Ovary (tissue), 9 donors: ENCODE measurements around the gene MGAT5. TPM values are rescaled to one million over a fixed set of nuclear protein-coding genes. Genes with fewer than 3 reads are reported as not detected.

Experiments
- DNase-seq, 5 donors: peaks; one replicate each; pipeline ENCODE4 v3.0.0-alpha.2; 2019 to 2020
- H3K27ac ChIP-seq, 2 donors: fragments of 200-600 bp; one replicate each; pipeline versions ENCODE4 v1.5.1 to v1.8.0; 2019 to 2022
- H3K27me3 ChIP-seq: fragments of 200-600 bp; one replicate; pipeline ENCODE4 v1.8.0; 2022
- H3K36me3 ChIP-seq: fragments of 200-600 bp; sonication (generic); one replicate; pipeline ENCODE4 v1.5.1; 2019
- H3K4me1 ChIP-seq: one replicate; pipeline ENCODE4 v1.8.1; 2013; ENCODE audit warnings: mild to moderate bottlenecking, moderate library complexity; ENCODE audit not compliant: insufficient read depth
- H3K4me3 ChIP-seq: fragments of 200-600 bp; sonication (generic); one replicate; pipeline ENCODE4 v1.5.1; 2017
- H3K9me3 ChIP-seq, 2 donors: fragments of 200-600 bp in 1 of 2; sonication (generic) in 1 of 2; one replicate each; pipeline versions ENCODE4 v1.5.1 to v1.8.1; 2013 to 2019; ENCODE audit warnings: mild to moderate bottlenecking in 1 of 2, moderate library complexity in 1 of 2
- EP300 ChIP-seq: sonication (generic); formaldehyde crosslinking; IDR thresholded peaks from one replicate; pipeline ENCODE4 v1.6.1; 2017; ENCODE audit warnings: antibody characterized with exemption
- POLR2A ChIP-seq: fragments of 450-650 bp; IDR thresholded peaks from one replicate; pipeline ENCODE4 v1.6.1; 2017; ENCODE audit warnings: antibody characterized with exemption, mild to moderate bottlenecking, moderate library complexity
- WGBS, 3 donors: extraction: QIAGEN DNeasy Blood & Tissue Kit in 1 of 3; methylation state at CpG; one replicate each; pipeline versions ENCODE4 v1.1.5 to v1.1.7; 2013 to 2017; 5-methylcytosine and 5-hydroxymethylcytosine counted together
- intact Hi-C, 4 donors: fragments of 100-400 bp; cut with DNase I; formaldehyde crosslinking; loops; one replicate each; pipeline versions ENCODE4 v1.11.0 to v1.15.1; 2022 to 2023
- polyA plus RNA-seq, 2 donors: library from polyadenylated mRNA; stranded (reverse); fragments of 200-250 nt in 1 of 2; fragments of 350-450 nt in 1 of 2; fragmentation: Illumina TruSeq in 1 of 2; extraction: RNeasy Lipid Tissue Mini Kit (QIAGEN cat#74804) in 1 of 2; gene quantifications; one replicate each; pipeline ENCODE4 v1.2.3, GENCODE V29; 2013 to 2014
- total RNA-seq, 7 donors: library from RNA; depleted of rRNA in 2 of 7; stranded (reverse); fragments of >200 nt in 2 of 7; fragmentation: NEBNext Ultra II Directional in 3 of 7; extraction: Animal tissue kit (Norgen Biotek cat#: 25700) in 3 of 7; gene quantifications; one replicate each; pipeline versions ENCODE4 v1.1.0 to v1.2.4, GENCODE V29; 2016 to 2023
- TF ChIP-seq, protein P1 (sequence below), 3 donors: fragments of 450-650 bp in 2 of 3; fragments of 200-600 bp in 1 of 3; IDR thresholded peaks; one replicate each; pipeline versions ENCODE4 v1.5.1 to v1.8.0; 2016 to 2022; ENCODE audit warnings: antibody characterized with exemption in 3 of 3, mild to moderate bottlenecking in 1 of 3
- donor health status: DM: no; HTN: no; CAD: no; lungs with moderate emphysema.
- donor health status: DM: no; HTN: no; CAD: no.
- donor health status: Bipolar disorder and iron deficiency.
- donor health status: DM: yes; HTN: yes; CAD: no.
- donor health status: DM: no; HTN: no; CAD: no.
- donor health status: DM: yes; HTN: yes; CAD: no.

The MGAT5 gene
- total and polyA plus RNA-seq, 9 donors = 11.3 to 61.2 (median 32.4) TPM

GRCh38 chr2:134438371-134438770 is 184.5 kb downstream of the MGAT5 start:
- no peaks in the 10 kb centered on the region for H3K4me1 ChIP-seq
- no peak overlapping the region for H3K4me3 ChIP-seq
- no peaks in the 10 kb centered on the region for H3K36me3 ChIP-seq
- no peaks in the 10 kb centered on the region for H3K9me3 ChIP-seq
- TF ChIP-seq EP300 (no peak), POLR2A (no peak)
- TF ChIP-seq, protein P1, sequence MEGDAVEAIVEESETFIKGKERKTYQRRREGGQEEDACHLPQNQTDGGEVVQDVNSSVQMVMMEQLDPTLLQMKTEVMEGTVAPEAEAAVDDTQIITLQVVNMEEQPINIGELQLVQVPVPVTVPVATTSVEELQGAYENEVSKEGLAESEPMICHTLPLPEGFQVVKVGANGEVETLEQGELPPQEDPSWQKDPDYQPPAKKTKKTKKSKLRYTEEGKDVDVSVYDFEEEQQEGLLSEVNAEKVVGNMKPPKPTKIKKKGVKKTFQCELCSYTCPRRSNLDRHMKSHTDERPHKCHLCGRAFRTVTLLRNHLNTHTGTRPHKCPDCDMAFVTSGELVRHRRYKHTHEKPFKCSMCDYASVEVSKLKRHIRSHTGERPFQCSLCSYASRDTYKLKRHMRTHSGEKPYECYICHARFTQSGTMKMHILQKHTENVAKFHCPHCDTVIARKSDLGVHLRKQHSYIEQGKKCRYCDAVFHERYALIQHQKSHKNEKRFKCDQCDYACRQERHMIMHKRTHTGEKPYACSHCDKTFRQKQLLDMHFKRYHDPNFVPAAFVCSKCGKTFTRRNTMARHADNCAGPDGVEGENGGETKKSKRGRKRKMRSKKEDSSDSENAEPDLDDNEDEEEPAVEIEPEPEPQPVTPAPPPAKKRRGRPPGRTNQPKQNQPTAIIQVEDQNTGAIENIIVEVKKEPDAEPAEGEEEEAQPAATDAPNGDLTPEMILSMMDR (IDR thresholded peaks at IDR 0.05) = no peak
- no peak overlapping the region for H3K27ac ChIP-seq
- WGBS, 3 donors = 86 to 94% (median 90%) methylated on average over 3 of the region's 3 CpGs
- DNase-seq = no peak
- intact Hi-C loops = no loop called here
- no peaks in the 10 kb centered on the region for H3K27me3 ChIP-seq

GRCh38 chr2:134440336-134440909 is 186.6 kb downstream of the MGAT5 start:
- Histone ChIP-seq H3K9me3 (no peaks in the 10 kb centered on the region), H3K27me3 (no peaks in the 10 kb centered on the region), H3K4me1 (no peaks in the 10 kb centered on the region), H3K36me3 (no peaks in the 10 kb centered on the region), H3K27ac (no peak overlapping the region), H3K4me3 (no peak overlapping the region)
- no peak for DNase-seq
- intact Hi-C loops = no loop called here
- 93 to 97% (median 96%) methylated on average over 16 of the region's 16 CpGs for WGBS, 3 donors
- TF ChIP-seq POLR2A (no peak), EP300 (no peak)
- TF ChIP-seq, protein P1 (IDR thresholded peaks at IDR 0.05) = no peak

DNA sequence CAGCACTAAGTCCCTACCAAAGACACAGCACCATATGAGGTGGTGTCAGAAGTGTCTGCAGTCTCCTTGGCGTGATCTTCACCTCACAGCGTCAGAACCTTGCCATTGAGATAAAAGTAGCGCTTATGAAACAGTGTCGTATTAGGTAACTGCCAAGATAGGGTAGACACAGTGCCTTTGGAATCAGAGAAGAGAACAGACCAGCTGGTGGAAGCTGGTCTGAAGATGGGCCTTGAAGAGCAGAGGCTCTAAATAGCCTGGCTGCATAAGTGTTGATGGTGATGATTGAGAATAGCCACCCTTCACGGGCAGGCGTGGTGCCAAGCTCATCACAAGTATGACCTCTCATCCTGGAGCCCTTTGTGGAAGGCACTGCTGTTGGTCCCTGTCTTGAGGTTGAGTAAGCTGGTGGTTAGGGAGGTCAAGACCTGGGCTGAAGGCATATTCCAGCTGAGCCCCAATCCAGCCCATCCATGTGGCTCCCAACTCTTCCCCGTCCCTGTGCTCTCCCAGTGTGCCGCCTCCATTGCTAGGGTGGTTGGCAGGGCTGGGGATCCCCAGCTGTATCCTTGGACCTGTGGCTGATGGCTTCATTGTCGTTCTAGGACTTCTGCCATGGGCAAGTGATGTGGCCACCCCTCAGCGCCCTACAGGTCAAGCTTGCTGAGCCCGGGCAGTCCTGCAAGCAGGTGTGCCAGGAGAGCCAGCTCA is 187.4 kb downstream of the MGAT5 start:
- intact Hi-C loops = no loop called here

DNA sequence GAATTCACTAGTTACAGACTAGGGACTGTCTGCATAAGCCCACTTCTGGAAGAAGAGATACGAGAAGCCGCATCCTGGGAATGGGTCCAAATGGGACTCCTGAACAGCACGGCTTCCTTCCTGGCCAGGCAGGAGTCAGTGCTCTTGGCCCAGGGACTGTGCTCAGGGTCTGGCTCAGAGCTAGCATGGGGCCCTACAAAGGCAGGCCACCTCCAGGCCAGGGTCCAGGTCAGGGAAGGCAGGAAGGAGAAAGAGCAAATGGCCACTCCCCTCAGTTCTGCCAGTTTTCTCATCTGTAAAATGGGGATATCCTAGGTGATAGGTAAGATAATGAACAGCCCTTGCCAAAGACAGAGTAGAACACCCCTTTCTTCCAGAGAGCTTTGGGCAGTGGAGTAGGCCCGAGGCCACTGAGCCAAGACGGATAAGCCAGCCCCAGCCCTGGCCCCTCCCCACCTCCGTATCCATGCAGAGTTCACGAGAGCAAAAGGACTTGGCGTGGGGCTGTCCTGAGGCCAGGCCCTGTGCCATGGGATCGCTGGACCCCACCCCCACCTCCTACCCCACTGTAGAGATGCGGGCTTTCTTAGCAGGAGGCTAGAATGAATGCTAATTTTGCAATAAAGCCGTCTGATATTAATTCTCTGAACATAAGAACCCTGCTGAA is 190.1 kb downstream of the MGAT5 start:
- Histone ChIP-seq H3K4me3 (no peak overlapping the region), H3K4me1 (no peaks in the 10 kb centered on the region), H3K36me3 (no peaks in the 10 kb centered on the region), H3K27ac (no peak overlapping the region), H3K27me3 (no peaks in the 10 kb centered on the region), H3K9me3 (no peaks in the 10 kb centered on the region)
- TF ChIP-seq, protein P1 (IDR thresholded peaks at IDR 0.05) = no peak
- TF ChIP-seq EP300 (no peak), POLR2A (no peak)
- 76 to 79% (median 77%) methylated on average over 11 of the region's 11 CpGs for WGBS, 3 donors
- intact Hi-C loops = no loop called here
- no peak for DNase-seq

More for the DNA sequence above, 187.4 kb downstream of the MGAT5 start:
- WGBS, 3 donors = 96 to 98% (median 97%) methylated on average over 11 of the region's 11 CpGs
- H3K4me1 ChIP-seq = no peaks in the 10 kb centered on the region
- TF ChIP-seq POLR2A (no peak), EP300 (no peak)
- TF ChIP-seq, protein P1 (IDR thresholded peaks at IDR 0.05) = no peak
- no peaks in the 10 kb centered on the region for H3K27me3 ChIP-seq
- H3K9me3 ChIP-seq = no peaks in the 10 kb centered on the region
- H3K27ac ChIP-seq = no peak overlapping the region
- H3K36me3 ChIP-seq = no peaks in the 10 kb centered on the region
- H3K4me3 ChIP-seq = no peak overlapping the region
- DNase-seq = no peak
